ENCODE results near the gene SLC9A4.
A peak's percentile ranks its signal among the peaks of the same experiment; 100 is the strongest.

The SLC9A4 gene

GRCh38 chr2:102455061-102455670, 17.9 kb upstream of the SLC9A4 start:
- no peak for DNase-seq

GRCh38 chr2:102460467-102460866, 12.6 kb upstream of the SLC9A4 start:
- DNase-seq = no peak

GRCh38 chr2:102461188-102461587, 11.8 kb upstream of the SLC9A4 start:
- DNase-seq = no peak

GRCh38 chr2:102463160-102463559, 9.9 kb upstream of the SLC9A4 start:
- DNase-seq = no peak

- no peak for DNase-seq
These were observed 2.9 kb upstream of the SLC9A4 start for GRCh38 chr2:102470168-102470567.

GRCh38 chr2:102473631-102474030, 605 bp downstream of the SLC9A4 start:
- DNase-seq = no peak

- DNase-seq = no peak
These were observed 1.8 kb downstream of the SLC9A4 start for GRCh38 chr2:102474785-102475184.

- no peak for DNase-seq
These were observed 5.9 kb downstream of the SLC9A4 start for GRCh38 chr2:102478686-102479470.

GRCh38 chr2:102480285-102481195, 7.5 kb downstream of the SLC9A4 start:
- no peak for DNase-seq

GRCh38 chr2:102481931-102482330, 8.9 kb downstream of the SLC9A4 start:
- no peak for DNase-seq

- DNase-seq = no peak
These were observed 10.1 kb downstream of the SLC9A4 start for GRCh38 chr2:102483086-102483485.

GRCh38 chr2:102484310-102485061, 11.5 kb downstream of the SLC9A4 start:
- DNase-seq = no peak

GRCh38 chr2:102485147-102485785, 12.2 kb downstream of the SLC9A4 start:
- DNase-seq = no peak

GRCh38 chr2:102486941-102487702, 14.1 kb downstream of the SLC9A4 start:
- DNase-seq = no peak

- DNase-seq = peak; percentile 30
These were observed 14.9 kb downstream of the SLC9A4 start for GRCh38 chr2:102487761-102488462.

GRCh38 chr2:102489646-102490045, 16.6 kb downstream of the SLC9A4 start:
- no peak for DNase-seq

- no peak for DNase-seq
These were observed 19.0 kb downstream of the SLC9A4 start for GRCh38 chr2:102492006-102492405.

GRCh38 chr2:102494570-102494969, 21.5 kb downstream of the SLC9A4 start:
- DNase-seq = no peak

- no peak for DNase-seq
These were observed 25.4 kb downstream of the SLC9A4 start for GRCh38 chr2:102498414-102498813.

GRCh38 chr2:102499558-102499957, 26.5 kb downstream of the SLC9A4 start:
- DNase-seq = no peak

- no peak for DNase-seq
These were observed 29.6 kb downstream of the SLC9A4 start for GRCh38 chr2:102502576-102502975.
